ENCODE results near the gene ZCCHC12. TPM values are rescaled to one million over a fixed set of nuclear protein-coding genes. Genes with fewer than 3 reads are reported as not detected.
A peak's percentile ranks its signal among the peaks of the same experiment; 100 is the strongest.

Gene ZCCHC12
- total RNA-seq: not detected

DNA sequence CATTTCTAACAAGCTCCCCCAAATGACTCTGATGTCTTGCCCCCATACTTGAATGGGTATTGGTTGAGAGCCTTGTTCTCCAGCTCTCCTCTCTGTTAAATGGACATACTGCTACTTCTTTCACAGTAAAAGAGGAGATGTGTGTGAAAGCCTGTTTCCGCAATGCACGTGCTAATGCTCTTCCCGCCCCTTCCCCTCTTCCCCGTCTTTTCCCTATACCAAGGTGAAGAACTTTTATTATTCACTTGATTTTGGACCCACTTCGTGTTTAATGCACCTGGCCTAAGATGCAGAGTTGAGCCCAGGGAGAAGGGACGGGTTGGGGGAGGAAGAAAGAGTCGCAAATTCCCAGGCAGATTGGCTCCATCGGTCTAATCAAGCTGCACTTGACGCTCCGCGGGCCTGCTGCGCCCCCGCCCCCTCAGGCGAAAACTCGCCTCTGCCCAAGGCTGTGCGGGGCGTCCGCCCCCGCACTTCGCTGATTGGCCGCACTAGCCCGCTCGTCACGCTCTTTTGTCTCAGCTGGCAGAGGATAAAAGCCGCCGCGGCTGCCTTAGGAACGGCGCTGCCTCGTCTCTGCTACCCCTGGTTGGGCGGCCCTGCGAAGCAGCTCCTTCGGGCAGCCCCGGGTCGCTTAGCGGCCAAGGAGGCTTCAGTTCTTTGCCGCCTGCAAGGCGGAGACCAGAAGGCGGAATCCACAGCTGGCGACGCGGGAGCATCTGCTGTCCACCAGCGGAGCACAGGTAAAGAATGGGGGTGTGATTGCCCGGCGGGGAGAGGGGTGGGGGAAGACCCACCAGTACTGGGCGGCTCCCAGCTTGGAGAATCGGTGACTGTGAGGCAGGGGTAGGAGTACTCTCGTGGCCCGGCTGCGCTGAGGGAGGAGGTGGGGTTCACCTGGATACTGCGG, at the start of gene ZCCHC12:
TSS of gene ZCCHC12 (plus strand) at position 562 of the 910 bp plus-strand sequence. CDS start 1,421 bp downstream, outside the sequence.
- WGBS, 2 donors: 24 to 28% methylated on average over 4 to 13 of the region's 51 CpGs
- H3K9me3 ChIP-seq: no peaks in the 10 kb centered on the region
- TF ChIP-seq POLR2A (IDR thresholded peaks at IDR 0.05): no peak
- TF ChIP-seq, protein P1, sequence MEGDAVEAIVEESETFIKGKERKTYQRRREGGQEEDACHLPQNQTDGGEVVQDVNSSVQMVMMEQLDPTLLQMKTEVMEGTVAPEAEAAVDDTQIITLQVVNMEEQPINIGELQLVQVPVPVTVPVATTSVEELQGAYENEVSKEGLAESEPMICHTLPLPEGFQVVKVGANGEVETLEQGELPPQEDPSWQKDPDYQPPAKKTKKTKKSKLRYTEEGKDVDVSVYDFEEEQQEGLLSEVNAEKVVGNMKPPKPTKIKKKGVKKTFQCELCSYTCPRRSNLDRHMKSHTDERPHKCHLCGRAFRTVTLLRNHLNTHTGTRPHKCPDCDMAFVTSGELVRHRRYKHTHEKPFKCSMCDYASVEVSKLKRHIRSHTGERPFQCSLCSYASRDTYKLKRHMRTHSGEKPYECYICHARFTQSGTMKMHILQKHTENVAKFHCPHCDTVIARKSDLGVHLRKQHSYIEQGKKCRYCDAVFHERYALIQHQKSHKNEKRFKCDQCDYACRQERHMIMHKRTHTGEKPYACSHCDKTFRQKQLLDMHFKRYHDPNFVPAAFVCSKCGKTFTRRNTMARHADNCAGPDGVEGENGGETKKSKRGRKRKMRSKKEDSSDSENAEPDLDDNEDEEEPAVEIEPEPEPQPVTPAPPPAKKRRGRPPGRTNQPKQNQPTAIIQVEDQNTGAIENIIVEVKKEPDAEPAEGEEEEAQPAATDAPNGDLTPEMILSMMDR (IDR thresholded peaks at IDR 0.05): no peak
- DNase-seq: no peak
- H3K27me3 ChIP-seq: peaks cover 0 to 52% (median 2%) of the 10 kb centered on the region in 4 donors
- no peak within 1 kb of the TSS for H3K27ac ChIP-seq
- peaks cover 0 to 15% (median 0%) of the 10 kb centered on the region in 3 donors for H3K4me1 ChIP-seq
- intact Hi-C loops (cut with DNase I): no loop called here
- no peaks in the 10 kb centered on the region for H3K36me3 ChIP-seq
- H3K4me3 ChIP-seq: peak within 1 kb of the TSS in 3 of 4 donors; percentile 21 to 54 (median 24)

- intact Hi-C loops (cut with DNase I): no loop called here
- Histone ChIP-seq H3K27ac (no peak overlapping the region), H3K4me1 (no peaks in the 10 kb centered on the region), H3K4me3 (no peak overlapping the region), H3K36me3 (peaks cover 0 to 23% (median 0%) of the 10 kb centered on the region in 3 donors), H3K27me3 (no peaks in the 10 kb centered on the region), H3K9me3 (no peaks in the 10 kb centered on the region)
- WGBS, 2 donors: 88 to 89% methylated on average over 2 of the region's 2 CpGs
- TF ChIP-seq, protein P1 (IDR thresholded peaks at IDR 0.05): no peak
- no peak for TF ChIP-seq POLR2A (IDR thresholded peaks at IDR 0.05)
- no peak for DNase-seq
Measured at GRCh38 chrX:118779581-118779980, 44.0 kb upstream of the ZCCHC12 start.

DNA sequence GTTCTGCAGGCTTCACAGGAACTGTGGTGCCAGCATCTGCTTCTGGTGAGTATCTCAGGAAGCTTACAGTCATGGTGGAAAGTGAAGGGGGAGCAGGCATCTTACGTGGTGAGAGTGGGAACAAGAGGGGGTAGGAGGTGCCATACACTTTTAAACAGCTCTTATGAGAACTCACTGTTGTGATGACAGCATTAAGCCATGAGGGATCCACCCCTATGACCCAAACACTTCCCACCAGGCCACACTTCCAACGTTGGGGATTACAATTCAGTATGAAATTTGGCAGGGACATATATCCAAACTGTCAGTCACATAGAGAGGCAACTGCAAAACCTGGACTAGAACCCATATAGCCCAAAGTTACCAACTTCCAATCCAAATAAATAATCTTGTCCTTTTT, 43.1 kb upstream of the ZCCHC12 start:
- intact Hi-C loops (cut with DNase I): no loop called here
- DNase-seq: no peak
- TF ChIP-seq POLR2A (IDR thresholded peaks at IDR 0.05): no peak
- TF ChIP-seq, protein P1 (IDR thresholded peaks at IDR 0.05): no peak
- 0 to 21% methylated on average over 2 of the region's 2 CpGs for WGBS, 2 donors
- Histone ChIP-seq H3K27ac (peak overlapping the region in 2 of 4 donors; percentile 25 to 35), H3K36me3 (peaks cover 0 to 17% (median 0%) of the 10 kb centered on the region in 3 donors), H3K4me3 (no peak overlapping the region), H3K27me3 (no peaks in the 10 kb centered on the region), H3K4me1 (no peaks in the 10 kb centered on the region), H3K9me3 (no peaks in the 10 kb centered on the region)

DNA sequence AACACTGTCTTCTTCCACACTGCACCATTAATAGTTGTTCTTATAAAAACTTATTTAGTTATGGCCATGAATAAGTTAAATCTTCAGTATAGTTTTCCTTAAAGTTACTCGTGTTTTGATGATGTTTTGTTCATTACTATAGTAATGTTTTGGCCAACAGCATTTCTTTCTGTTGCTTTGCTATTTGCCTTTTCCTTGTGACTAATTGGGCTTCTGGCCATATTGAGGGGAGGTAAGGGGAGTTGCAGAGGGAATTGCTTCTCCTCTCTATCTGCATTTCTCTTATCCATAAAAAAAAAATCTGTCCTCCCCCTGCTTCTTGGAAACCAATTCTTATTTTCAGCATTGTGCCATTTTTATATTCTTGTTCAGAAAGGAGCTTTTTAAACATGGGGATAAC, 42.7 kb upstream of the ZCCHC12 start:
- no peak for DNase-seq
- TF ChIP-seq, protein P1 (IDR thresholded peaks at IDR 0.05): no peak
- no peak for TF ChIP-seq POLR2A (IDR thresholded peaks at IDR 0.05)
- Histone ChIP-seq H3K27ac (peak overlapping the region in 2 of 4 donors; percentile 25 to 35), H3K4me3 (no peak overlapping the region), H3K36me3 (peaks cover 0 to 14% (median 0%) of the 10 kb centered on the region in 3 donors), H3K4me1 (no peaks in the 10 kb centered on the region), H3K27me3 (no peaks in the 10 kb centered on the region), H3K9me3 (no peaks in the 10 kb centered on the region)
- 12 to 15% methylated on average over 1 of the region's 1 CpG for WGBS, 2 donors
- intact Hi-C loops (cut with DNase I): no loop called here
